Tongue (tissue), 2 donors: ENCODE data around the gene SLC35A5. TPM values are rescaled to one million over a fixed set of nuclear protein-coding genes. Genes with fewer than 3 reads are reported as not detected.
A peak's percentile ranks its signal among the peaks of the same experiment; 100 is the strongest.

Source experiments
- DNase-seq: peaks from one replicate; pipeline ENCODE4 v3.0.0-alpha.2; 2015
- total RNA-seq: library from RNA; depleted of rRNA; stranded (reverse); fragments of >200 nt; gene quantifications from one replicate; pipeline ENCODE4 v1.2.3, GENCODE V29; 2014

The SLC35A5 gene
- total RNA-seq, 1 donor from 2014 or later, result 31.0 TPM

- no peak for DNase-seq
Measured at GRCh38 chr3:112572701-112573100, 10.9 kb downstream of the SLC35A5 start.

- DNase-seq, result no peak
Measured at GRCh38 chr3:112579232-112579631, 17.4 kb downstream of the SLC35A5 start.

GRCh38 chr3:112579697-112580096 is 17.9 kb downstream of the SLC35A5 start:
- no peak for DNase-seq

DNA sequence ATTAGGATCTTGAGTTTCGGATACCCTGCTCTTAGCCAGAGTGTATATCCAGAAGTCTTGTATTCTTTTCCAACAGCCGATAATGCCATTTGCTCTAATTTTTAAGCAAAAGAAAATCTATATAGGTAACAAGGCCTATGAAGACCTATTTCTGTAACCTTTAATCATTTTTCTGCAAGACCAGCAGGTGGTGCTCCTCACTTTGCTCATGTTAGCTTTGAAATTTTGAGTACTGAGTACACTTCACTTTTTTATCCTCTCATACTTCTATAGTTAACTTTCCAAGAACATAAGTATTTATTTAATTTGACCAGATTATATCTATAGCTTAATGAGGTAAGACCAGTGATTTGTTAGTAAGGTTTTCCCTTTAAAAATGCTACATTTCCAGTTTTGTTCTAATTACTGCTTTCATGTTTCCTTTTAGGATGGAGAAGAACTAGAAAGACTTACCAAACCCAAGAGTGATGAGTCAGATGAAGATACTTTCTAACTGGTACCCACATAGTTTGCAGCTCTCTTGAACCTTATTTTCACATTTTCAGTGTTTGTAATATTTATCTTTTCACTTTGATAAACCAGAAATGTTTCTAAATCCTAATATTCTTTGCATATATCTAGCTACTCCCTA is 20.5 kb downstream of the SLC35A5 start:
- peak; percentile 76 for DNase-seq

GRCh38 chr3:112583105-112583504 is 21.3 kb downstream of the SLC35A5 start:
- DNase-seq, result no peak

GRCh38 chr3:112585782-112586181 is 23.9 kb downstream of the SLC35A5 start:
- no peak for DNase-seq

GRCh38 chr3:112587336-112587735 is 25.5 kb downstream of the SLC35A5 start:
- no peak for DNase-seq

DNA sequence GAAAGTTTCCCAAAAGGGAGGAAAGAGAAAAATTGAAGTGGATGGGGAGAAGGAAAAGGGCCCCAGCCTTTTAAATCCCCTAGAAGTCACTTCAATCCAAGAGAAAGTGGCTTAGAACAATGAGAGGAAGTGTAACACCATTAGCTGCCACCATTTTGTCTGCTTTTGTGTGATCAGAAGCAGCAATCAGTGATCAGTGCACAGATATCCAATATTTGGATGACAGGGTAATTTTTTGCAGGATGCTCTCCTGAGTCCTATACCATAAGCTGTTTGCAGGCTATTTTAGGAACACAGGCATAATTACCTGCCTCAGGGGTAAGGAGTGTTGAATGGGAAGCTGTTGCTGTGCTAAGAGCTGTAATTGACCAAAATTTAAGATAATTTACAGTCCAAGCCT is 31.4 kb downstream of the SLC35A5 start:
- DNase-seq, result no peak

DNA sequence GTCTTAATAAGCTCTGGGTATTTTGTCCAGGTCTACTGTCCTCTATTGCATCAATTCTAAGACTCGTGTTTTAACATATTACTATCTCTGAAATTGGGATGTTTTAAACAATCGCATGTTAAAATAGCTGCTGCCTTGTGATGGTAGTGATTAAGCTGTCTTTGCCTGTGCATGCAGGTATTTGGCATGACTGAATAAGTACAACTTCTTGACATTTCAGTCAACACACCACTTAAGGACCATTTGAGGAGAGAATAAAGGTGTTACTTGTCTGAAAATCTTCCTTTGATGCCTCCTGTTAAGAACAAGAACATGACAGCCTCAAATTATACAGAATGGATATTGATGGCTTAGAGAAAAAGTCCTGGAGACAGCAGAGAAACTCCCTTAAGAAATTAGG is 33.0 kb downstream of the SLC35A5 start:
- no peak for DNase-seq

- no peak for DNase-seq
Measured at GRCh38 chr3:112597945-112598344, 36.1 kb downstream of the SLC35A5 start.

GRCh38 chr3:112598731-112599130 is 36.9 kb downstream of the SLC35A5 start:
- DNase-seq, result no peak

GRCh38 chr3:112602217-112602838 is 40.5 kb downstream of the SLC35A5 start:
- no peak for DNase-seq

- no peak for DNase-seq
Measured at GRCh38 chr3:112604536-112604935, 42.7 kb downstream of the SLC35A5 start.

DNA sequence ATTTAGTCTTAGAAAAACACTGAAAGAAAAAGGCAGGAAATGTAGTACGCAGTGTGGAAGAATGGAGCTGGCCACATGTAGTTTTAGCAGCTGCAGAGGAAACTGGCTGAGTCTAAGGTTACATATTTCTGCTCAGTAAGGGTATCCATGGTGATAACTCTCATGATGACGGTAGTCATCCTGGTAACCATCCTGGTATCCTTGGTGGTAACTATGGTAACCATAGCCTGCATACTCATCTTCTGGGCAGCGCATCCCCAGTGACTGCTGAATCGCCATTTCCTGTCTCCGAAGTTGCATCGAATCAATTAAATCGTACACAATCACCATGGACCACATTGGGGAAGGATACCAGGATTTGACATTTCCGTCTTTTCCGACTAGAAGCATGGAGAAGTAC is 43.4 kb downstream of the SLC35A5 start:
- DNase-seq, result peak; percentile 67

DNA sequence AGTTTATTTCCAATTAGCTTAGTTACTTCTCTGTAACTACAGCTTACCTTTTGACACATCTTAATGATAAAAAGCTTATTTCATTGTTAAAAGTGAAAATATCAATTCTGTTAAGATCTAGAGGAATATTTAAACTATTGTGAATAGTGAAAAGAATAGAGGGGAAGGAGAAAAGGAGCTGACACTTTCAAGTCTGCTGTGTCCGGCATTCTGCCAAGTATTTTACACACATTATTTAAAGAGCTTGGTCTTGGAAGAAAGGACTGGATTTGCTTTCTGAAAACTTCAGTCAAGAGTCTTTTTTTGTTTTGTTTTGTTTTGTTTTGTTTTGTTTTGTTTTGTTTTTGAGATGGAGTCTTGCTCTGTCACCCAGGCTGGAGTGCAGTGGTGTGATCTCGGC is 44.3 kb downstream of the SLC35A5 start:
- DNase-seq, result no peak

GRCh38 chr3:112607863-112608262 is 46.0 kb downstream of the SLC35A5 start:
- DNase-seq, result no peak

GRCh38 chr3:112610121-112610520 is 48.3 kb downstream of the SLC35A5 start:
- DNase-seq, result no peak

- no peak for DNase-seq
Measured at GRCh38 chr3:112611752-112612515, 50.1 kb downstream of the SLC35A5 start.

- DNase-seq, result no peak
Measured at GRCh38 chr3:112615989-112616731, 54.3 kb downstream of the SLC35A5 start.

- no peak for DNase-seq
Measured at GRCh38 chr3:112617285-112617684, 55.4 kb downstream of the SLC35A5 start.

DNA sequence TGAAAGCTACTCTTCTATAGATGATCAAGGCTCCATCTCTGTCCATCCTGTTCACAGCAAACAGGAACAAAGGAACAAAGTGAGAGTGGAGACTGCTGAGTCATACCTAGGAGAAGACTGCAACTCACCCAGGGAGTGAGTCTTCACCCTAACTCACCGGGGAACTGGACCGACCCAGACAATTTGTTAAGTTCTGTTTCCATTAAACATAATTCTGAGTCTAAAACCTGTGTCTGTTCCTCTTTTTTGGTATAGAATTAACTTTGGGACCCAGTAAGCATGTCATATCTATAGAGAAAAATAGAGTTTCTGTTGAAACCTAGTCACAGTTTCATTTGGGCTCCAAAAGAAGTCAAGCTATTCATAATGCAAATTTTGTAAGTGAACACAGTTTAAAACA is 57.5 kb downstream of the SLC35A5 start:
- no peak for DNase-seq

DNA sequence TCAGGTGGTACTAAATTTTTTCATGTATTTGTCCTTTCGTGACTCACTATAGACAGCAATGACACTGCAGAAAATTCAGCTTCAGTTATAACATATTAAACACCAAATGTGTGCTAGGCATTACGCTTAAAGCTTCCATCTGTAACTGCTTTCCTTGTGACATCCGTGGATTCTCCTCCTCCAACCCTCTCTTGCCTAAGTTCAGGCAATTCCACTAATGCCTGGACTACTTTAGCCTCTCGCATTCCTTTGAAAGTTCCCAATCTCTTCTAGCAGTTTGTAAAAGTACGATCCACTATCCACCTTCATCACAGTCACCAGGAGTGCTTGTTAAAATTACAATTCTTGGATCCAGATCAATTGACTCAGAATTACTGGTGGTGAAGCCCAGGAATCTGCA is 61.4 kb downstream of the SLC35A5 start:
- no peak for DNase-seq

DNA sequence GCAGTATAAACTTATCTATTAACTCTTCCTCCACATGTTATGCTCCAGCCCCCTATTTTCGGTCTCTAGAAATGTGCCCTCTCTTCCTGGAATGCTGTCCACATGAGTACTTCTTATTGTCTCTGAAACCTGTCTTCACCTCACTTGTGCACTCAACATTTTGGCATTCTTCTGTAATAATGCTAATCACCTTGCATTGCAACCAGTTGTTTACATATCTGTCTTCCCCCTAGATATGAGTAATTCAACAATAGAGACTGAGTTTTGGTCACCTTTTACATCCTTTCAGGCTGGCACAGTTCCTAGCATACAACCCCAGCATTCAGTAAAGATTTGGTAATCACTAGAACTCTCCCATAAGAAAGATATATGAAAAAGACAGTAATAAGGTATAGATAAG is 61.9 kb downstream of the SLC35A5 start:
- DNase-seq, result no peak
